HepG2 (cell line): Measurements from ENCODE around the gene RUSF1. TPM values are rescaled to one million over a fixed set of nuclear protein-coding genes. Genes with fewer than 3 reads are reported as not detected.

Source experiments
- ESRRA ChIP-seq: sonication (generic); formaldehyde crosslinking; IDR thresholded peaks from 2 replicates; pipeline ENCODE4 v1.5.1; 2020; ENCODE audit warnings: mild to moderate bottlenecking, low read depth, missing genetic modification reagents
- GABPA ChIP-seq, 2 experiments: IDR thresholded peaks; 2 replicates each; pipeline ENCODE4 v1.6.1; 2011 to 2016; ENCODE audit warnings: low read depth in 2 of 2, low read length in 1 of 2, missing biosample characterization in 1 of 2, missing genetic modification characterization in 1 of 2
- GRHL1 ChIP-seq: sonication (generic); formaldehyde crosslinking; conservative IDR thresholded peaks from 2 replicates; pipeline ENCODE4 v1.8.0; 2022; ENCODE audit warnings: missing genetic modification reagents
- HOXA7 ChIP-seq: sonication (generic); formaldehyde crosslinking; IDR thresholded peaks from 2 replicates; pipeline ENCODE4 v1.8.1; 2022; ENCODE audit warnings: mild to moderate bottlenecking, missing genetic modification reagents, moderate library complexity
- ISX ChIP-seq: sonication (generic); formaldehyde crosslinking; conservative IDR thresholded peaks from 2 replicates; pipeline ENCODE4 v1.5.0; 2020; ENCODE audit warnings: missing genetic modification reagents
- JUN ChIP-seq: sonication (generic); formaldehyde crosslinking; IDR thresholded peaks from 2 replicates; pipeline ENCODE4 v1.4.0; 2020; ENCODE audit warnings: mild to moderate bottlenecking, missing genetic modification reagents
- NFE2 ChIP-seq: sonication (generic); formaldehyde crosslinking; IDR thresholded peaks from 2 replicates; pipeline ENCODE4 v1.4.0; 2020; ENCODE audit warnings: missing genetic modification reagents
- NRL ChIP-seq: sonication (generic); formaldehyde crosslinking; IDR thresholded peaks from 2 replicates; pipeline ENCODE4 v1.5.0; 2020; ENCODE audit warnings: missing genetic modification reagents, mild to moderate bottlenecking, moderate library complexity, borderline replicate concordance
- SCMH1 ChIP-seq: sonication (generic); formaldehyde crosslinking; IDR thresholded peaks from 2 replicates; pipeline ENCODE4 v1.9.0; 2021; ENCODE audit warnings: missing genetic modification reagents, mild to moderate bottlenecking, borderline replicate concordance
- SOX6 ChIP-seq, 2 experiments: fragments of 450-650 bp in 1 of 2; sonication (generic) in 1 of 2; formaldehyde crosslinking in 1 of 2; IDR thresholded peaks; 2 replicates each; pipeline versions ENCODE4 v1.4.0 to v1.6.1; 2017 to 2020; ENCODE audit warnings: antibody characterized with exemption in 1 of 2, mild to moderate bottlenecking in 1 of 2, missing genetic modification reagents in 1 of 2
- ZNF362 ChIP-seq: sonication (generic); formaldehyde crosslinking; IDR thresholded peaks from 2 replicates; pipeline ENCODE4 v1.4.0; 2020; ENCODE audit warnings: missing genetic modification reagents, mild to moderate bottlenecking, borderline replicate concordance
- ZNF782 ChIP-seq: sonication (generic); formaldehyde crosslinking; IDR thresholded peaks from 2 replicates; pipeline ENCODE4 v1.4.0; 2020; ENCODE audit warnings: missing genetic modification reagents, mild to moderate bottlenecking, borderline replicate concordance
- ZNF883 ChIP-seq: sonication (generic); formaldehyde crosslinking; IDR thresholded peaks from 2 replicates; pipeline ENCODE4 v1.5.1; 2020; ENCODE audit warnings: mild to moderate bottlenecking, missing genetic modification reagents; ENCODE audit errors: not compliant biosample characterization
- polyA plus RNA-seq, 8 experiments: library from polyadenylated mRNA; depleted of rRNA in 3 of 8; stranded (reverse) in 7 of 8; unstranded in 1 of 8; fragments of >200 nt; fragmentation: Illumina TruSeq in 4 of 8; extraction: Trizol in 4 of 8; gene quantifications; 2 replicates each; pipeline versions ENCODE4 v1.2.1 to v1.2.3, GENCODE V29; 2011 to 2016; ENCODE audit warnings: low read depth in 4 of 8, missing spikeins in 1 of 8, mixed read lengths in 1 of 8; ENCODE audit not compliant: insufficient read depth in 1 of 8
- total RNA-seq, 5 experiments: library from RNA; depleted of rRNA; stranded (reverse); fragments of >200 nt; fragmentation: Illumina TruSeq; extraction: Trizol; gene quantifications; 2 replicates each; pipeline ENCODE4 v1.2.3, GENCODE V29; 2016; ENCODE audit warnings: low read depth in 1 of 5
- TF ChIP-seq, protein P1 (sequence below): IDR thresholded peaks from 2 replicates; pipeline ENCODE4 v1.6.1; 2016; ENCODE audit warnings: mild to moderate bottlenecking, missing biosample characterization, missing genetic modification reagents
- TF ChIP-seq, protein P2 (sequence below): sonication (generic); formaldehyde crosslinking; IDR thresholded peaks from 2 replicates; pipeline ENCODE4 v1.5.1; 2020; ENCODE audit warnings: mild to moderate bottlenecking, missing genetic modification reagents, borderline replicate concordance

Gene RUSF1
- total and polyA plus RNA-seq, 2 of the 13 experiments (the other 11 are each of a cell fraction or from before 2014, with no cell fraction given) = 40.8 to 50.2 TPM

GRCh38 chr16:31453255-31454204, 54.7 kb downstream of the RUSF1 start (continued):
- TF ChIP-seq HOXA7 (CRISPR knock-in tag) (no peak), ZNF782 (no peak), ISX (CRISPR knock-in tag) (no peak), SCMH1 (CRISPR knock-in tag) (no peak), GABPA (IDR thresholded peaks at IDR 0.05; ENCODE audit: low read depth, low read length) (no peak), GABPA (CRISPR knock-in tag; IDR thresholded peaks at IDR 0.05; ENCODE audit: low read depth) (no peak), NRL (CRISPR knock-in tag) (no peak; the same call in 1 of the 2 replicates), JUN (CRISPR knock-in tag) (0 out of 2 replicates have a peak, but pooled peaks have one; percentile 24), ESRRA (CRISPR knock-in tag) (no peak; the same call in 1 of the 2 replicates), NFE2 (CRISPR knock-in tag) (no peak; the same call in 1 of the 2 replicates), GRHL1 (CRISPR knock-in tag) (no peak), ZNF883 (CRISPR knock-in tag) (no peak), ZNF362 (CRISPR knock-in tag) (0 out of 2 replicates have a peak, but pooled peaks have one; percentile 14), SOX6 (IDR thresholded peaks at IDR 0.05) (no peak), SOX6 (CRISPR knock-in tag; IDR thresholded peaks at IDR 0.05) (peak; percentile 42; the same call in 1 of the 2 replicates)
- TF ChIP-seq, protein P1, sequence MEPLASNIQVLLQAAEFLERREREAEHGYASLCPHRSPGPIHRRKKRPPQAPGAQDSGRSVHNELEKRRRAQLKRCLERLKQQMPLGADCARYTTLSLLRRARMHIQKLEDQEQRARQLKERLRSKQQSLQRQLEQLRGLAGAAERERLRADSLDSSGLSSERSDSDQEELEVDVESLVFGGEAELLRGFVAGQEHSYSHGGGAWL = no peak
- TF ChIP-seq, protein P2, sequence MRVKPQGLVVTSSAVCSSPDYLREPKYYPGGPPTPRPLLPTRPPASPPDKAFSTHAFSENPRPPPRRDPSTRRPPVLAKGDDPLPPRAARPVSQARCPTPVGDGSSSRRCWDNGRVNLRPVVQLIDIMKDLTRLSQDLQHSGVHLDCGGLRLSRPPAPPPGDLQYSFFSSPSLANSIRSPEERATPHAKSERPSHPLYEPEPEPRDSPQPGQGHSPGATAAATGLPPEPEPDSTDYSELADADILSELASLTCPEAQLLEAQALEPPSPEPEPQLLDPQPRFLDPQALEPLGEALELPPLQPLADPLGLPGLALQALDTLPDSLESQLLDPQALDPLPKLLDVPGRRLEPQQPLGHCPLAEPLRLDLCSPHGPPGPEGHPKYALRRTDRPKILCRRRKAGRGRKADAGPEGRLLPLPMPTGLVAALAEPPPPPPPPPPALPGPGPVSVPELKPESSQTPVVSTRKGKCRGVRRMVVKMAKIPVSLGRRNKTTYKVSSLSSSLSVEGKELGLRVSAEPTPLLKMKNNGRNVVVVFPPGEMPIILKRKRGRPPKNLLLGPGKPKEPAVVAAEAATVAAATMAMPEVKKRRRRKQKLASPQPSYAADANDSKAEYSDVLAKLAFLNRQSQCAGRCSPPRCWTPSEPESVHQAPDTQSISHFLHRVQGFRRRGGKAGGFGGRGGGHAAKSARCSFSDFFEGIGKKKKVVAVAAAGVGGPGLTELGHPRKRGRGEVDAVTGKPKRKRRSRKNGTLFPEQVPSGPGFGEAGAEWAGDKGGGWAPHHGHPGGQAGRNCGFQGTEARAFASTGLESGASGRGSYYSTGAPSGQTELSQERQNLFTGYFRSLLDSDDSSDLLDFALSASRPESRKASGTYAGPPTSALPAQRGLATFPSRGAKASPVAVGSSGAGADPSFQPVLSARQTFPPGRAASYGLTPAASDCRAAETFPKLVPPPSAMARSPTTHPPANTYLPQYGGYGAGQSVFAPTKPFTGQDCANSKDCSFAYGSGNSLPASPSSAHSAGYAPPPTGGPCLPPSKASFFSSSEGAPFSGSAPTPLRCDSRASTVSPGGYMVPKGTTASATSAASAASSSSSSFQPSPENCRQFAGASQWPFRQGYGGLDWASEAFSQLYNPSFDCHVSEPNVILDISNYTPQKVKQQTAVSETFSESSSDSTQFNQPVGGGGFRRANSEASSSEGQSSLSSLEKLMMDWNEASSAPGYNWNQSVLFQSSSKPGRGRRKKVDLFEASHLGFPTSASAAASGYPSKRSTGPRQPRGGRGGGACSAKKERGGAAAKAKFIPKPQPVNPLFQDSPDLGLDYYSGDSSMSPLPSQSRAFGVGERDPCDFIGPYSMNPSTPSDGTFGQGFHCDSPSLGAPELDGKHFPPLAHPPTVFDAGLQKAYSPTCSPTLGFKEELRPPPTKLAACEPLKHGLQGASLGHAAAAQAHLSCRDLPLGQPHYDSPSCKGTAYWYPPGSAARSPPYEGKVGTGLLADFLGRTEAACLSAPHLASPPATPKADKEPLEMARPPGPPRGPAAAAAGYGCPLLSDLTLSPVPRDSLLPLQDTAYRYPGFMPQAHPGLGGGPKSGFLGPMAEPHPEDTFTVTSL = no peak
